GM12891 (cell line): ENCODE data around the gene TPI1.

Experiments used
- PAX5 ChIP-seq: IDR thresholded peaks from 2 replicates; pipeline ENCODE4 v1.6.1; 2011; ENCODE audit warnings: low read length, moderate library complexity, mild to moderate bottlenecking; ENCODE audit not compliant: insufficient read depth, severe bottlenecking
- POLR2A ChIP-seq: IDR thresholded peaks from 2 replicates; pipeline ENCODE4 v1.6.1; 2011; ENCODE audit warnings: low read depth, low read length, control low read depth
- POLR2AphosphoS5 ChIP-seq: IDR thresholded peaks from 2 replicates; pipeline ENCODE4 v1.6.1; 2011; ENCODE audit warnings: low read depth, low read length, control low read depth
- POU2F2 ChIP-seq: IDR thresholded peaks from 2 replicates; pipeline ENCODE4 v1.6.1; 2011; ENCODE audit warnings: low read depth, mild to moderate bottlenecking, control low read depth, low read length, moderate library complexity
- SPI1 ChIP-seq: IDR thresholded peaks from 2 replicates; pipeline ENCODE4 v1.6.1; 2011; ENCODE audit warnings: low read depth, low read length, control low read depth
- TAF1 ChIP-seq: IDR thresholded peaks from 2 replicates; pipeline ENCODE4 v1.6.1; 2011; ENCODE audit warnings: low read depth, low read length, control low read depth

GRCh38 chr12:6899427-6899826 is 32.1 kb downstream of the TPI1 start:
- TF ChIP-seq POLR2A: no peak
- TF ChIP-seq SPI1: no peak
- no peak for TF ChIP-seq TAF1
- TF ChIP-seq POLR2AphosphoS5: no peak
- TF ChIP-seq PAX5: no peak
- TF ChIP-seq POU2F2: no peak
